Activated CD4-positive, alpha-beta T cell treated with anti-CD3 and anti-CD28 coated beads for 24 hours (primary cell): Measurements from ENCODE around the gene FOXR2.

Experiments used
- DNase-seq, 2 donors: peaks; one replicate each; pipeline ENCODE4 v3.0.0-alpha.2; 2020; ENCODE audit warnings: low read depth in 2 of 2

The FOXR2 gene, protein sequence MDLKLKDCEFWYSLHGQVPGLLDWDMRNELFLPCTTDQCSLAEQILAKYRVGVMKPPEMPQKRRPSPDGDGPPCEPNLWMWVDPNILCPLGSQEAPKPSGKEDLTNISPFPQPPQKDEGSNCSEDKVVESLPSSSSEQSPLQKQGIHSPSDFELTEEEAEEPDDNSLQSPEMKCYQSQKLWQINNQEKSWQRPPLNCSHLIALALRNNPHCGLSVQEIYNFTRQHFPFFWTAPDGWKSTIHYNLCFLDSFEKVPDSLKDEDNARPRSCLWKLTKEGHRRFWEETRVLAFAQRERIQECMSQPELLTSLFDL

DNA sequence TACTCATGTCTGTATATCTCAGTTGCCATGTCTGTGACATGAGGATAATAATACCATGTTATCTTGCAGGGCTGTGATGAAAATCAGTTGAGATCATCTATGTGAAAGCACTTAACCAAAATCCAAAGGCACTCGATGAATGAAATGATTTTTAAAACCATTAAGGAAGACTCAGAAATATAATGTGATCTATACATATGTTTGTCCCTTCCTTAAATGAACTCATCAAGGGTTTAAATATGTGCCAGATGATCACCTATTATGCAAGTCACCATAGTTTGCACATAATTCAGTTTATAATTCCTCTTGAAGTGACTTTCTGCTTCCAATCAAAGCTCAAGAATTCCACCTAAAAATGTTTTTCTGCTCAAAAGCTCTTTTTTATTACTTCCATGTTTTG lies at the start of gene FOXR2:
FOXR2 (plus strand) TSS at position 301 of the 400 bp plus-strand sequence. CDS start 312 bp downstream, outside the sequence.
- DNase-seq, result no peak

DNA sequence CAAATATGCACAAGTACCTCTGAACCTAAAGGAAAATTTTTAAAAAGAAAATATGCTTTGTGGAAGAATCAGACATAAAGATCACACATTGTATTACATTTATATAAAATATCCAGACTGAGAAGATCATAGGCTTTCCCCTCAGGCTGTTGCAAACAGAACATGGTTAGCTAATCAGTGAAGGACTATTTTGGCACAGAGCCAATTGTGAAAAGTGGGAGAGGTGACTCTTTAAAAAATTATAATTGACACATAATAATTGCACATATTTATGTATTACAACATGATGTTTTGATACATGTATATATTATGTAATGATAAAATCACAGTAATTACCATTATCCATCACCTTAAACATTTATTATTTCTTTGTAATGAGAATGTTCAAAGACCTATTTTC lies 44.1 kb upstream of the FOXR2 start:
- no peak for DNase-seq

DNA sequence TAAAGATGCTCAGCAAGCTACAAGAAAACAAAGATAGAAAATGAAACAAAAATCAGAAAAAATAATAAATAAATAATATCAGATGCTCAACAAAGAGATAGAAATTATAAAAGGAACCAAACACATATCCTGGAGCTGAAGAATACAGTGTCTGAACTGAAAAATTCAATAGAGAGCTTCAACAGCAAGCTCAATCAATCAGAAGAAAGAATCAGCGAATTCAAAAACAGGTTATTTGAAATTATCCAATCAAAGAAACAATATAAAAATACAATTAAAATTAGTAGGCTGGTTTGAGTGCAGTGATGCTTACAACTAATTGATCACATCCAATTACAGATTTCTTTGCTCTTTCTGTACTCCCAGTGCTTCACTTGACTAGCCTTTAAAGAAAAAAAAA lies 40.8 kb upstream of the FOXR2 start:
- DNase-seq, result no peak

DNA sequence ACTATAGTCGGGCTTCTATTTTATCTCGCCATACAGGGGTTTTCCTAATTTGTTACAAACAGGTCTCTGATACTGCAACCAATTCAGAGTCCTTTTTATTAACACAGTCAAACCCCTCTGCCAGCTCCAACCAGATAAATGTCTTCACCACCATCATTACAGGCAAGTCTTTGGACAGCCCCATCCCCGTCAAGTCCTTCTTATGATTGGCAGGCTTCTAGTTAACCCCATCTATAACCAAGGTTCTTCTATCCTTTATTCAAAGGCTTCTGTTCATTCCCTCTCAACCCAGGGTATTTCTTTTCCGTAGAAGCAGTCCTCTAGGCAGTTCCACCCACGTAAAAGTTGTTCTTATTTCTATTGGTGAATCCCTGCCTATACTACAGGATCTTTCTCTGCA lies 29.9 kb upstream of the FOXR2 start:
- no peak for DNase-seq

DNA sequence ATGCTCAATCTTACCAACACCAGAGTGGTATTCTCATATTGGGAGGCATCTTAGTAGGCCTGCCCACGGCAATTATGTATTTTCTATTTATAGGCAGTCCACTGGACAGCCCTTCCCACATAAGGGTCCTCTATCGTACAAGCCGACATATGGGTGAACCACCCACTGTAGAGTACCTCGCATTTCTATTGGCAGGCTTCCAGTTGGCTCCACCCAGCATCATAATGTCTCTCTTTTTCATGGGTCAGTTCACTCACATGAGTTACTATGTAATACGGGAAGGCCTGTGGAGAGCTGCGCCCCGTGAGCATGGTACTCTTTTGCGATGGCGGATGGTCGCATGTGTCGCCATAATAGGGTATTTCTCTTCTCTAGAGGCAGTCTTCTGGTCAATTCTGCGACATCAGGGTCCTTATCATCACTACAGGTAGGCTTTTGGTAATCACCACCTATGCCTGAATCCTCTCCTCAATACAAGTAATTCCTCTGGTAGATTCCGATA lies 29.4 kb upstream of the FOXR2 start:
- DNase-seq, result no peak

DNA sequence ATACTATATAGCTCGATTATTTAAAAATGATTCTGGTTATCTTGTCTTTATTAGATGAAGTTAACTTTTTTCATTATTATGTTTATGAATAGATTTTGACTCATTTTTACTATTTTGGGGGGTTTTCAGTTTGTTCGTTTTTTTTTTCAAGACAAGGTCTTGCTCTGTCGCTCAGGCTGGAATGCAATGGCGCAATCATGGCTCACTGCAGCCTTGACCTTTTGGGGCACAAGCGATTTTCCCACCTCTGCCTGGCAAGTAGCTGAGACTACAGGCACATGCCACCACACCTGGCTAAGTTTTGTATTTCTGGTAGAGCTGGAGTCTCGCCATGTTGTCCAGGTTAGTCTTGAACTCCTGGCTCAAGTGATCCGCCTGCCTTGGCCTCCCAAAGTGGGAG lies 24.9 kb upstream of the FOXR2 start:
- no peak for DNase-seq

DNA sequence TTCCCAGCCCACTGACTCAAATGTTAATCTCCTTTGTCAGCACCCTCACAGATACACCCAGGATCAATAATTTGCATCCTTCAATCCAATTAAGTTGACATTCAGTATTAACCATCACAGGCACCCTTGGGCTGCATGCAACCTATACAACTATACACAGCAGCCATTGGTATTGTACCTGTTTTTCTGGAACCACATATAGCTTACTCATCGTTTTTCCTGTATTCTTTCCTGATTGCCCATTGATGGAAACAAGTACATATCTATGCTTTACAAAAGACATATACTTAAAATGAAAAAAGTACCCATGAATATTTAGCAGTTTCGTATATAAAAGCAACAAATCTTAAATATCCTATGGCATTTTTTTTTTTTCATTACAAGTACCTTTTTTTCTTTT lies 3.7 kb upstream of the FOXR2 start:
- no peak for DNase-seq

DNA sequence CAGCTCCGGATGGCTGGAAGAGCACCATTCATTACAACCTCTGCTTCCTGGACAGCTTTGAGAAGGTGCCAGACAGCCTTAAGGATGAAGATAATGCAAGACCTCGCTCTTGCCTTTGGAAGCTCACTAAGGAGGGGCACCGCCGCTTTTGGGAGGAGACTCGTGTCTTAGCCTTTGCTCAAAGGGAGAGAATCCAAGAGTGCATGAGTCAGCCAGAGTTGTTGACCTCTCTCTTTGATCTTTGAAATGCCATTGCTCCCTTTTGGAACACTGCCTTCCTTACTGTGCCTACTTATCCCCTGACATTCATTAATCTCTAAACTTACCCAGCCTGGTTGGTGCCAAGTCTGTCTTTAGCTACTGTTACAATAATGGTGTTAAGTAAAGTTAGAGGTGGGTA lies 1.2 kb downstream of the FOXR2 start:
- no peak for DNase-seq

DNA sequence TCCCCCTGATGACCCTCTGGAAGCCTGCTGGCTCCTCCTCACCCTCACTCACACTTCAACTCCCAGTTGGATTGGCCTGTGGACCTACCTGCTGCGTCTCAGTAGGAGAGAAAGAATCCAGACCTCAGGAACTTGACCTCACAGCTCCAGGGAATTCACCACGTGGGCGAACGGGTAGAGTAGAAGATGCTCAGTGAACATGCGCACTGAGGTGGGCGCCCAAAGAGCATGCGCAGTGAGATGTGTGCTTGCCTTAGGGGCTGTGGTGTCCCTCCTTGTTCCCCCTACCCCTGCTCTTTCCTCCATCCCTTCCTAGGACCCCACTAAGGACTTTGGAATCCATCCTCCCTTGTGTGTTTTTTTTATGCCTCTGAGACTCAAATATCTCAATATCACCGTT lies 12.9 kb downstream of the FOXR2 start:
- DNase-seq, result no peak

DNA sequence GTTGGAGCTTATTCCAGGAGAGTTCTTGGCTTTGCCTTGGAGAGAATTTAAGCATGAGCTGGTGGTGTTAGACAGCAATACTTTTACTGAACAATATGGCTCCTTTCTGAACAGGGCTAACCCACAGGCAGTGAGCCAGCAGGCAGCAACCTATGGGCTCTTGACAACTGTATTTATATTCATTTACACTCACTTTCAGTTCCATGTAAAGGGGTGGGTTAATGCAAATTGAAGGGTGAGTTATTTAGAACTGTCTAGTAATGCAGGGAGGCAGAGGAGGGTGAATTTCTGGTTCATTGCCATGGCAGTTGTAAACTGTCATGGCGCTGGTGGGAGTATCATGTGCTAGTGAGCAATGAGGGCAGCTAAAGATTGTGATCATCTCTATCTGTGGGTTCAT lies 15.7 kb downstream of the FOXR2 start:
- DNase-seq, result no peak

DNA sequence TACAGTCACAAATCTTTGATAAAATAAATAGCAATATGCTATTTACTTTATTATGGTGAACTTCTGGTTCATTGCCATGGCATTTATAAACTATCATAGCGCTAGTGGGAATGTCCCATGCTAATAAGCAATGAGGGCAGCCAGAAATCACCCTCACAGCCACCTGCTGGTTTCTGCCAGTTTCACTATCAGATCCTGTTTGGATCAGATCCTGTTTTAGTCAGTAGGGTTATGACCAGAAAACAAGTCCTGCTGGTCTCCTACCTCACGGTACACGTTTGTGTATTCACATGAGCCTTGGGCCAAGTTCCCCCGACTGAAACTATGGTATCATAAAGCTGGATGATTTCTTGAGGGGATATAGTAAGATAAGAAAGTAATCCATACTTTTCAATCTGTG lies 17.7 kb downstream of the FOXR2 start:
- DNase-seq, result no peak

DNA sequence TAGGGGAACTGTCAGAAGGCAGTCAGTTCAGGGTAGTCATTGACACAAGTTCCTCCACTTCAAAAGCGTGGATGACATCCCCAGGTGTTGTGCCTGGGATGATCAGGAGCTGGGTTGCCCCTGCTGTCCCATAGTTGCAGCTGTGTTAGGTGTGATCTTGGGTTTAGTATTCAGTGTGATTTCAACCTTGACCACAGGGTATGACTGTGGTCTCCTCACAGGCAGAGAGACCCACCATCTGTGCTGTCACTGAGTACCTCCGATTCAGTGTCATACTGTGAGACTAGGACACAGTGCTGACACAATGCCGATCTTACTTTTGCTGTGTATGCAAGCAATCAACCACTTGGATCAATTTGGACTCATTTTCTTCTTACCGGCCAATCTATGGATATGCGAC lies 25.2 kb downstream of the FOXR2 start:
- DNase-seq, result no peak

DNA sequence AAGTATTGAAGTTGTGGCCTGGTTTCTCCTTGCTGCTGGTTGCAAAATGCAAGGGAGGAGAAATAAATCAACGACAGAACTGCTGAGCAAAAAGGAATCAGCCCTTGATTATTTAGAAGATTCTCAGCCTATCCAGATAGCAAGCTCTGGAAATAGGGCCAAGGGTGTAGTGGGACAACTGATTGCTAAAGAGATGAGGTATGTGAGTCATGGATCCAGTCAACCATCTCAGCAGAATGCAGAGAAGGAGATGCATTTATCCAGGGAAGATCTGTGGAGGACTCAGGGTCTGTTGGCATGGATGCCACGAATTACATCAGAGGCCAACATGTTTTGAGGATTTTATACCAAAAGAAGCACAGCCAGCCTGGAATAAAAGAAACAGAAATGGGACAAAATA lies 36.7 kb downstream of the FOXR2 start:
- no peak for DNase-seq

DNA sequence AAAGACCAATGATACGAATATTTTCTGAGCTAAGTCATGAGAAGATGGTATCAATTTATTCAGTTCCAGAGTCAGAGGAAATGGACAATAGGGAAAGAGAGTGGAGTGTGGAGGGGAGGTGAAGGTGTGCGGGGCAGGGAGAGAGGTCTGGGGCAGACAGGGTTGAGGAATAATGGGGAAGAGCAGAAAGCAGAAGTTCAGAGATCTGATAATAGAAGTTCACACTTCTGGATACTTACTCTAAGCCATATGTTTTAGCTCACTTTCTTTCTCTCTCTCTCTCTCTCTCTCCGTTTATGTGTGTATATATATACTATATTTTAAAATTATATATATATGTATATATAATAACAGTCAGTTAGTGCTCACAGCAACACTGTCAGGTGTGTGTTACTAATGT lies 40.4 kb downstream of the FOXR2 start:
- no peak for DNase-seq

DNA sequence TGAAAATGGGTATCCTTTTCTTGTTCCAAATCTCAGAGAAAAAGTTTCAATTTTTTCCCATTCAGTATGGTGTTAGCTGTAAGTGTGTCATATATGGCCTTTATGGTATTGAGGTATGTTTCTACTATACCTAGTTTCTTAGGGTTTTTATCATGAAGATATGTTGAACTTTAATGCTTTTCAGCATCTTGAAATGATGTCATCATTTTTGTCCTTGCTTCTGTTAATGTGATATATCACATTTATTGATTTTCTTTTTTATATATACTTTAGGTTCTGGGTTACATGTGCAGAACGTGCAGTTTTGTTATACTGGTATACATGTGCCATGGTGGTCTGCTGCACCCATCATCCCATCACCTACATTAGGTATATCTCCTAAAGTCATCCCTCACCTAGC lies 44.9 kb downstream of the FOXR2 start:
- no peak for DNase-seq
